ENCODE measurements around the gene PILRA. TPM values are rescaled to one million over a fixed set of nuclear protein-coding genes. Genes with fewer than 3 reads are reported as not detected.

The PILRA gene
- total and polyA plus RNA-seq, 2 of the 13 experiments (the other 11 are each of a cell fraction or from before 2014, with no cell fraction given) = 0.13 to 1.3 TPM

DNA sequence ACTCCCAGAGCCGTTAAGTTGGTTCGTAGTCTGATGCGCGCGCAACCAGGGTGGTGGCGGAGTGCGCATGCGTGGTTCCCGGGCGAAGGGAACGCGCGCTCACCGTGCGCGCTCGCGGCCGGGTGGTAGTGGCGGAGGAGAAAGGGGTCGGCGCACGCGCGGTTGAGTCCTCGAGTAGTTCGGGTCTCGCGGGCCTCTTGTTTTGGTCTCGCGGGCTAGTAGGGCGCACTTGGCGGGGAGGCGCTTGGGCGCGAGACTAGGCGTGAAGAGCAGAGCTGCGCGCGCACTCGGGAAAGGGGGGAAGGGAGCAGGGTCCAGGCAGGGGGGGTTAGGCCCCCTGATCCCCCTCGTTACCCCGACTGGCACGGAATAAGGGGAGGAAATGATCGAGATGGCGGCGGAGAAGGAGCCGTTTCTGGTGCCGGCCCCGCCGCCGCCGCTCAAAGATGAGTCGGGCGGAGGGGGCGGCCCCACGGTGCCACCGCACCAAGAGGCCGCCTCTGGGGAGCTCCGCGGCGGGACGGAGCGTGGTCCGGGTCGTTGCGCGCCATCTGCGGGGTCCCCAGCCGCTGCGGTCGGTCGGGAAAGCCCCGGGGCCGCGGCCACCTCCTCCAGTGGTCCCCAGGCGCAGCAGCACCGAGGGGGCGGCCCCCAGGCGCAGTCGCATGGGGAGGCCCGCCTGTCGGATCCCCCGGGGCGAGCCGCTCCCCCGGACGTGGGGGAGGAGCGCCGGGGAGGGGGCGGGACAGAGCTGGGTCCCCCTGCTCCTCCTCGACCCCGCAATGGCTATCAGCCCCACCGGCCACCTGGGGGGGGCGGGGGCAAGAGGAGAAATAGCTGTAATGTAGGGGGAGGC is 56.6 kb downstream of the PILRA start, which contains the start of gene MEPCE (continued):
- TF ChIP-seq ZBED4 (CRISPR knock-in tag; IDR thresholded peaks at IDR 0.05; ENCODE audit: borderline replicate concordance) (no peak), RARA (CRISPR knock-in tag; IDR thresholded peaks at IDR 0.05) (no peak; the same call in 1 of the 2 replicates), RFX5 (IDR thresholded peaks at IDR 0.05; ENCODE audit: low read depth, low read length) (no peak), CBFB (CRISPR knock-in tag; IDR thresholded peaks at IDR 0.05) (no peak; the same call in 1 of the 2 replicates), MLXIP (CRISPR knock-in tag; IDR thresholded peaks at IDR 0.05; ENCODE audit: borderline replicate concordance) (no peak), FOXA1 (IDR thresholded peaks at IDR 0.05) (no peak), FOXA1 (CRISPR knock-in tag; IDR thresholded peaks at IDR 0.05) (no peak), ZNF691 (CRISPR knock-in tag; IDR thresholded peaks at IDR 0.05; ENCODE audit: borderline replicate concordance, low read depth) (no peak), MEIS1 (CRISPR knock-in tag; IDR thresholded peaks at IDR 0.05; ENCODE audit: borderline replicate concordance) (no peak), ISX (CRISPR knock-in tag; conservative IDR thresholded peaks at IDR 0.05) (no peak), ZNF720 (CRISPR knock-in tag; IDR thresholded peaks at IDR 0.05) (no peak), TARDBP (CRISPR knock-in tag; IDR thresholded peaks at IDR 0.05) (no peak; the same call in 1 of the 2 replicates), TP53 (CRISPR knock-in tag; conservative IDR thresholded peaks at IDR 0.05) (no peak), RBAK (CRISPR knock-in tag; IDR thresholded peaks at IDR 0.05) (no peak), KDM2A (CRISPR knock-in tag; IDR thresholded peaks at IDR 0.05; ENCODE audit: borderline replicate concordance, low read depth) (no peak), ZNF234 (CRISPR knock-in tag; conservative IDR thresholded peaks at IDR 0.05) (0 out of 2 replicates have a peak, but pooled peaks have one; percentile 86), TFDP2 (CRISPR knock-in tag; IDR thresholded peaks at IDR 0.05) (0 out of 2 replicates have a peak, but pooled peaks have one; percentile 27), KDM6A (CRISPR knock-in tag; IDR thresholded peaks at IDR 0.05; ENCODE audit: low read depth) (no peak), KLF12 (CRISPR knock-in tag; IDR thresholded peaks at IDR 0.05; ENCODE audit: borderline replicate concordance) (no peak)

All from HepG2 (cell line).